AG08396 (cell line): ENCODE results near the gene PSKH1.
"Not testable (repeated sequence)": the region's sequence is repeated elsewhere in the genome, so short reads cannot be mapped to it uniquely, and the experiment has no call there.

Source experiments
- DNase-seq: peaks from one replicate; pipeline ENCODE4 v3.0.0; 2012; ENCODE audit warnings: low spot score, mixed read lengths

PSKH1 gene

DNA sequence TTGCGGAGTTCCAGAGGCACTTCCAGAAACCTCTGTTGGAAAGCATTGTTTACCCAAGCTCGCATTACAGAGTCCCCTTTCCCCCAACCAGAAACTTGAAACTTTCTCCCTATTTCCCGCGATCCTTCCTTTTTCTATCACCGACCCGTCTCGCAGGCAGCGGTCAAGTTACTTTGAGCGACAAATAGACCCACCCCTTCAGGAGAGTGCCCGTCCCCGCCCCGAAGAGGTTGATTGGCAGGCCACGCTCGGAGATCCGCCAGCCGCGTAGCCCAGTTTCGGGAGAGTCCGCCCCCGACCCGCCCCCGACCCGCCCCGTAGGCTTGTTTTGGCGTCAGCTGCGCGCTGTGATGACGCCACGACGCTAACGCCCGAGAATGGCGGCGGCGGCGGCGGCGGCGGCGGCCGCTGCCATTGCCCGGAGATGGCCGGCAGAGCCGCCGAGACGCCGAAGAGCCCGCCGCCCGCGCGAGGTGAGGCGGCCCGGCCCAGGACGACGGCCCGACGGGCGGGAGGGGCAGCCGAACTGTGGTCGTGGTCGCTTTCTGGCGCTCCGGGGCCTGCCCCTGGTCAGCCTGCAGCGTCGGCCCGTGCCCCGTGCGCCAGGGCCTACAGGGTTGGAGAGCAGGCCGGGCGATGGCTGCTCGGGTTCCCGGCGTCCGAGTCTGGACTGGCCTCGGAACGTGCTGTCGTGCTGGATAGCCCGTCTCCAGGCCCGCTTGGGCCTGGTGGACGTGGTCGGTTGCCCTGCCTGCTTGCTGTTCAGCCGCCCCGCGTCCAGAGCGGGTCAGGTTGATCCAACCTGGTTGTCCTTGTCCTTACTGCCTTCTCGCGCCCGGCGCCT lies at the start of gene PSKH1:
Gene PSKH1 (plus strand): TSS at position 356 of the 844 bp plus-strand sequence. CDS start 15,496 bp downstream, outside the sequence.
- DNase-seq: peak; percentile 99

DNA sequence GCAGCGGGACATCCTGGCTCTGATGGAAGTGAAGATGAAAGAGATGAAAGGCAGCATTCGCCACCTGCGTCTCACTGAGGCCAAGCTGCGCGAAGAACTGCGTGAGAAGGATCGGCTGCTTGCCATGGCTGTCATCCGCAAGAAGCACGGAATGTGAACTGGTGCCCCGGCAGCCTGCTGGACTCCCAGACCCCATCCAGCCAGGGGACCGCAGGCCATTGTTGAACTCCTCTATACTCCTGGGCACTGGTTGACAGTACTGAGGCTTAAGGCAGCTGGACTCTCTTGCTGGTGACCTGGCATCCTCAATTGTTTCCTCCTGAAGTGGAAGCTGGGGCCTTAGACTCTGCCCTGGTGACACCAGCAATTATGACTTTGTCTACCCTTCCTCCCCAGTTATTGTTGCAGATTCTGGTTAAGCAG lies 49.7 kb upstream of the PSKH1 start:
- peak; percentile 57 for DNase-seq

DNA sequence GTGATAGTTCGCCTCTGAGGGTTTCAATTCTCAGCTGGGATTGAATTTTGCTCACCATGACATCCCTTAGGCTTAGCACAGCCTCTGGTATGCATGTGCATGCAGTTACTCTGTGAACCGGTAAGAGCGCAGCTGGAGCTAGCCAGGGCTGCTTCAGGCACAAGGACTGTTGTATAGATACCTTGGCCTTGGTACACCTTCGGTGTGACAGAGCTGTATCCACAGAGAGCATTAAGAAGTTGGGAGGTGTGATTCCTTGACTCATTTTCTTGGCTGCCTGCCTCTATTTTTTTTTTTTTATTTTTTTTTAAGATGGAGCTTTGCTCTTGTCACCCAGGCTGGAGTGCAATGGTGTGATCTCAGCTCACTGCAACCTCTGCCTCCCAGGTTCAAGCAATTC lies 48.6 kb upstream of the PSKH1 start:
- DNase-seq: peak; percentile 47

GRCh38 chr16:67845291-67846062 lies 47.6 kb upstream of the PSKH1 start:
- DNase-seq: no peak

DNA sequence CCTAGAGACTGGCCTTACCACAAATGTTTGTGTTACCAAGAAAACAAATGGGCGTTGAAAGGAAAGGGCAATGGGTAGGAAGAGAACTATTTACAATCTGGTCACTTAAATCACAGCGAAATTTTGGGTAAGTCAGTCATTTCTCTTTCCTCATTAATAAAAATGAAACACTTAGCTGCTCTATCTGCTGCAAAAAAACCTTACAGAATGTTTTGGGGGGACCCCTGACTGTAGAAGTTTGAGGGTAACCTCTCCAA lies 47.1 kb upstream of the PSKH1 start:
- no peak for DNase-seq

DNA sequence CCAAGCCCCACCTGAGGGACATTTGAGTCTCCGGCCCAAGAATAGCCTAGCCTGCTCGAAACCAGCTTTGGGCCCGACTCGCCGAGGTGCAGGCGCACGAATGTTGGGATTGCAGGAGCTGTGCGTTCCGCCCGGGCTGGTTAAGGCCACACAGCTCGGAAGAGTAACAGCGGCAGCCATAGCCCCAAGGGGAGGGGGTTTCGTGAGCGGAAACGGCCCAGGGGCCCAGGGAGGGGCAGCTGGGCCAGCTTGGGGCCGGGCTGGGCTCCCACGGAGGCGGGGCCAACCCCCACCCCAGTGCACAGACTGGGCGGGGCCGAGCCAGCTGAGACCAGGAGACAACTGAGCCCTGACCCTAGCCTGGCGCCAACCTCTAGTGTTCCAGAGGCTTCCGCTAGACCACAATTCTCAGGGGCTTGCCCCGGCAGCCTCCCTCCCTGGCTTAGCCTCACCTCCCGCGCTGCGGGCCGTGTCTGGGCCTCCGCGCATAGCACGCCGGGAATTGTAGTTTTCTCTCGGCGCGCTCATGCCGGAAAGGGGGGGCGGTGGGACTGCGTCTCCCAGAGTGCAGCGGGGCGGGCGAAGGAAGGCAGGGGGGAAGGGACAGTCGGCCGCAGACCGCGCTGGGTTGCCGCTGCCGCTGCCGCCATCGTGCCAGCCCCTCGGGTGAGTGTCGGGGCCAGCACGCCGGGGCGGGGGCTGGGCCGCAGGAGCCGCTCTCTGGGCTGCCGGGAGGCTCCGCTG lies 46.6 kb upstream of the PSKH1 start, which contains the start of gene NUTF2:
Gene NUTF2 (plus strand): TSS at position 614 of the 744 bp plus-strand sequence. CDS start 18,198 bp downstream, outside the sequence.
- DNase-seq: peak; percentile 95

DNA sequence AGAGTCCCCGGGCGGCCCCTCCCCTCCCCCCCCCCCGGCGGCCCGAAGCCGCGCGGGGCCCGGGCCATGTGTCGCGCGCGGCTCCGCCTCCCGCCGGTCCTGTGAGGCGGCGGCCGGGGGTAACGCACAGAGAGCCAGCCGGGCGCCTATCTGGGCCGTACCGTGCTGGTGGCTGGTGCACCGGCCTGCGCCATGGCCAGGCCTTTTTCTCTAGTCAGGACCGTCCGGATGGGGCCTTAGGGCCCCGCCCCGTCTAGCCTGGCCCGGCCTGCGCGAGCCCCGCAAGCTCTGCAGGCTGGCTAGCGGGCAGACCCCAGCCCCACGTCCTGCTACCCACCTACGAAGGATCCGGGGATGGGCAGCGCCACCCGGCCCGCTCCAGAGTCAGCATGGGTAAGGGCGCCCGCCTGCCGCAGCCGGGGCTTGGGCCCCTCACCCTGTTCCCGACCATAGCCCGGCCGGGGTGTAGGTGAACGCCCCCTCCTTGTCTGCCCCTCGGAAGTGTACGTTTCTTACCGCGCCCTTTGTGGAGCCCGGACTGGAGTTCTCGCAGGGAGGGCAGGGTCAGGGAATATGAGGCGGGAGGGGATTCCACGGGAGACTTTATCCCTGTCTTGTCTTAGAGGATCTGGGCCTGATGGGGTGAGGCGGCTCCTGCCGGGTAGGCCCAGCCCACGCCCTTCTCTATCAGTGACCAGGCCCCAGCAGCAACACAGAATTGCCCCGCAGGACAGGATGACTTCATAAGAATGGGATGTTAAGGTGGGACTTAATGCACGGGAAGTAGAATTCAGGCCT lies 45.8 kb upstream of the PSKH1 start, which contains the start of gene CENPT:
Gene CENPT (minus strand): TSS at position 630 of the 798 bp plus-strand sequence. CDS start 13,834 bp downstream, outside the sequence.
- DNase-seq: peak; percentile 78

GRCh38 chr16:67848118-67848517 lies 44.9 kb upstream of the PSKH1 start:
- no peak for DNase-seq

DNA sequence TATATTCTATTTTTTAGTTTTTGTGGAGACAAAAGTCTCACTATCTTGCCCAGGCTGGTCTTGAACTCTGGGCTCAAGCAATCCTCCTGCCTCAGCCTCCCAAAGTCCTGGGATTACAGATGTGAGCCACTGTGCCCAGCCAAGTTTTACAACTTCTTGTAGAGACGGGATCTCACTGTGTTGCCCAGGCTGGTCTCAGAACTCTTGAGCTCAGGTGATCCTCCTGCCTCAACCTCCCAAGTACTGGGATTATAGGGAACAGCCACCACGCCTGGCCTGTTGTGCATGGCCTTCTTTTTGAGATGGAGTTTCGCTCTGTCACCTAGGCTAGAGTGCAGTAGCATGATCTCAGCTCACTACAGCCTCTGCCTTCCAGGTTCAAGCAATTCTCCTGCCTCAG lies 39.4 kb upstream of the PSKH1 start:
- DNase-seq: no peak

- DNase-seq: no peak
Measured at GRCh38 chr16:67855789-67856188, 37.3 kb upstream of the PSKH1 start.

DNA sequence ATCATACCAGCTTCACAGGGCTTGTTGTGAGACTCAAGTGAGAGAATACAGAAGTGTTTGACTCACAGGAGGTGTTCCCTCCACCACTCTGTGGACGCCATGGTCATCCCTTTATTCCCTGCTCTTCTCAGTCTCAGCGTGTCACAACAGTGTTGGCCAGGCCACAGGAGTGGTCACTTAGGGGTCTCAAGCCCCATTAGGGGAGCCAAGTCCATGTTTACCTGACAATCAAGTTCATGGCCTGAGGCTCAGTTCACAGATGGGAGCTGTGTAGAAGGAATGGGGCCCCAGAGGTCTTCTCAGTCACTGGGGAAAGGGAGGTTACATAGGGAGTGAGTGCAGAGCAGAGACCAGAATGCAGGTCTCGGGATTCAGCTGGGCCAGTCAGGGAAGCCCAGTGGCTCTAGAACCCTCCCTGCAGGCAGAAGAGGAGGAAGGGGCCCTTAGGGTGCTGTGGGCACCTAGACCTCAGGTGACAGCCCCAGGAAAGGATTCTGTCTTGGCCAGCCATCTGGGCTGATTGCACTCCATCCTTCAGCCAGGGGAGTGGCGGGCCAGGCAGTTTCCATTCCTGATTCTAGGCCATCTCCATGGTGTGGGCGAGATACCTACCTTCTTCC lies 36.0 kb upstream of the PSKH1 start:
- DNase-seq: no peak

GRCh38 chr16:67857547-67858233 lies 35.4 kb upstream of the PSKH1 start:
- peak; percentile 91 for DNase-seq

DNA sequence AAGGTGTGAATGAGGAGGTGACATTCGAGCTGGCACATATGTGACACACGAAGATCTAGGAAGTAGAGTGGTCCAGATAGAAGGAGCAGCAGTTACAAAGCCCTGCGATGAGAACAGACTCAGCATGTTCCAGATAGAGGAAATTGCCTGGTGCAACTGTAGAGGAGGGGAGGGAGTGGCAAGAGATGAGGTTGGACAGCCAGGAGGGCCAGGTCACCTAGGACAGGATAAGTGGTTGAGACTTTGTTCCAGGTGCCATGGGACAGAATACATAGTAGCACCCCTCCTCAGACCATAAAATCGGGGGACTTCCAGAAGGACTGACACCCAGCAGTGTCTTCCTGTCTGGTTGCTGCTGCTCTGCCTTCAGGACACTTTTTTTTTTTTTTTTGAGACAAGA lies 34.6 kb upstream of the PSKH1 start:
- no peak for DNase-seq

- DNase-seq: no peak
Measured at GRCh38 chr16:67860589-67861398, 32.3 kb upstream of the PSKH1 start.

DNA sequence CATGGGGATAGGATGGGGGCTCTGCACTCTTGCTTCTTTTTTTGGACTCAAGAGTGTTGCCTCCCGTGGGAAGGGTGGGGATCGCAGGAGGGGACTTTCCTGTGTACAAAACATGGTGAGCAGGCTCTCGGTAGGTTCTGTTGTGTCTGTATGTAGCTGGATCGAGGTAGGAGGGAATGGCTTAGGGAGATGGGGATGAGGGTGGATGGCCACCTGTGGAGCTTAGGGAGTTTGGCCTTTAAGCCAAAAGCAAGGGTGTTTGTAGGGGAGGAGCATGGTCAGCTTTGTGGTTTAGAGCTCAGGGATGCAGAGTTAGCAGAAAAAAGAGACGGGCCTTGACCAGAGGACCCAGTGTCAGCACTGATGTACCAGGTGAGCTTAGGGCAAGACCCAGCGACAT lies 31.2 kb upstream of the PSKH1 start:
- DNase-seq: no peak

DNA sequence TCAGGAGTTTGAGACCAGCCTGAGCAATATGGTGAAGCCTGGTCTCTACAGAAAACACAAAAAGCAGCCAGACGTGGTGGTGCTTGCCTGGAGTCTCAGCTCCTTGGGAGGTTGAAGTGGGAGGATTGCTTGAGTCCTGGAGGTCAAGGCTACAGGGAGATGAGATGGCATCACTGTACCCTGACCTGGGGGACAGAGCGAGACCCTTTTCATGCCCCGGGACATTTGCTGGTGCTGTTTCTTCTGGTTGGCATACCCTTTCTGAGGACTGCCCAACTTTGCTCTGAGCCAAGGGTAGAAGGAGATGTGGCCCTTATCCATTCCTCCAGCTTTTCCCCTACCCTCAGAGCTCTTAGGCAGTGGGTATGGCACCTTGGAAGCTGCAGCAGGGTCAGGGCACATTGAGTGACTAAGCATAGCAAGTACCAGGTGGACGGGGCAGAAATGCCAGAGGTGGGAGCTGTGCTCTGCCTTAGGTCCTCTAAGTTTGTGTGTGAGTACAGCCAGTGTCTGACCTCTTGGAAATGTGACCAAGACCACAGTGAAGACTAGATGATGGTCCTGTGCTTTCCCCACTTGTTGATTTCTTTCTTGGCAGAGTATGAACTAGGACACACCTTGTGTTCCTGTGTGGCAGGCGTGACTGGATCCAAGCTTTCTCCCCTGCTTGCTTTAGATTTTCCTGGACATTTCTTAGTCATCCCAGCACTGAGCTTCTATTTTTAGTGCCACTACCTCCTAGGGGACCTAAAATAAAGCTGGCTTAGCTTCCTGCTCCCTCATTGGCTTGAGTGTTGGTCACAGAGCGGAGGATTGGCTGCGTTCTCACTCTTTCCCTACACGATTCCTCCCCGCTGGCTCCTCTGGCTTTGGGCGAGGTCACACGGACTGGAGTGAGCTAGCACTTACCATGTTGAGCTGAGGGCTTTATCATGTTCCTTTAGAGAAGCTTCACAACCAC lies 30.2 kb upstream of the PSKH1 start:
- peak; percentile 62 for DNase-seq

DNA sequence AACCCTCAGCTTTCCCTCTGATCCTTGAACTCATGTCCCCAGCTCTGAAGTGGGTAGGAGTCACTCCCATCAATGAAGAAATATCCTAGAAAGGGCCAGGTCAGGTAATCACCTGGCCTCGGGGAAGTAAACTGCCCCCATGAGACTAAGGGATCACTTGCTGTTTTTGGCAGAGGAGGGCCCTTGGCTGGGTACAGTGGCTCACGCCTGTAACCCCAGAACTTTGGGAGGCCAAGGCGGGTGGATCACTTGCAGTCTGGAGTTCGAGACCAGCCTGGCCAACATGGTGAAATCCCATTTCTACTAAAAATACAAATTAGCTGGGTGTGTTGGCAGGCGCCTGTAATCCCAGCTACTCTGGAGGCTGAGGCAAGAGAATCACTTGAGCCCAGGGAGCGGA lies 29.0 kb upstream of the PSKH1 start:
- DNase-seq: not testable (repeated sequence)

DNA sequence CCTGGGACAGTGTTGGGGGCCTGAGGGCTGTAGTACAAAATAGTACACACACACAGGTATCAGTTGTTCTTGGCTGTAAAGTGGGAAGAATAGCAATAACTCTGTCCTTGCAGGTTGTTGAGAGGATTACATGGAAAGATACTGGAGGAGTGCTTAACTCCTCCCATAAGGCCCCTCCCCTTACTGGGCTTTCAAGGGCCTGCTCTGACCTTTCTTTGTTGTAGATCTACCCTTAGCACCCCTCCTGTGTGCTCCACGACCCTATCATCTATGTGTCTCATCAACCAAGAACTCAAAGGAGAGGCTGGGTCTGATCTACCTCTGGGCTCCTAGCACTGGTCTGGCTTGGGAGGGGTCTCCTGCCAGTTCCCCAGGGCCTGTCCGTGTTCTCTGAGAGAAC lies 28.5 kb upstream of the PSKH1 start:
- no peak for DNase-seq
